Measurements from ENCODE around the gene OR2M3. TPM values are rescaled to one million over a fixed set of nuclear protein-coding genes. Genes with fewer than 3 reads are reported as not detected.

The OR2M3 gene
- total RNA-seq, 1 experiment from 2014 or later: not detected

- Histone ChIP-seq H3K4me3 (replicated peaks in 1 of 2; ENCODE audit: low read depth in 1 of 2, low read length in 2 of 2) (no peak overlapping the region), H3K4me2 (ENCODE audit: low read length) (no peak overlapping the region), H3K9me3 (ENCODE audit: control insufficient read depth in 1 of 2, insufficient read depth in 1 of 2, low read depth in 1 of 2, low read length in 2 of 2) (peaks cover 0 to 18% of the 10 kb centered on the region in 2 experiments; a peak in 2 of 4 replicates), H3K9me2 (ENCODE audit: insufficient read depth) (no peaks in the 10 kb centered on the region), H3K27me3 (ENCODE audit: insufficient read depth, low read length) (no peaks in the 10 kb centered on the region), H3K79me2 (ENCODE audit: insufficient read depth, low read length) (no peaks in the 10 kb centered on the region), H3K4me1 (ENCODE audit: control insufficient read depth in 1 of 2, insufficient read depth in 2 of 2, low read length in 2 of 2) (no peaks in the 10 kb centered on the region), H3K27ac (ENCODE audit: low read depth, low read length) (no peak overlapping the region), H4K20me1 (ENCODE audit: insufficient read depth) (no peaks in the 10 kb centered on the region), H3K9ac (ENCODE audit: low read length) (no peak overlapping the region), H3K36me3 (ENCODE audit: control insufficient read depth in 1 of 2, insufficient read depth in 2 of 2, low read length in 2 of 2) (no peaks in the 10 kb centered on the region), H2AFZ (ENCODE audit: low read depth, low read length, poor library complexity, severe bottlenecking) (no peak overlapping the region)
- TF ChIP-seq EZH2phosphoT487 (IDR thresholded peaks at IDR 0.05; ENCODE audit: borderline replicate concordance) (no peak), ATF3 (IDR thresholded peaks at IDR 0.05) (no peak), ZFX (IDR thresholded peaks at IDR 0.05) (no peak), CBX3 (IDR thresholded peaks at IDR 0.05; ENCODE audit: low read depth) (no peak), POLR2AphosphoS5 (IDR thresholded peaks at IDR 0.05; ENCODE audit: low read depth, low read length) (no peak), SIN3A (IDR thresholded peaks at IDR 0.05; ENCODE audit: low read depth) (no peak), EGR1 (IDR thresholded peaks at IDR 0.05; ENCODE audit: low read depth) (no peak), ZNF274 (IDR thresholded peaks at IDR 0.05; ENCODE audit: low read depth, low read length) (no peak), ELF1 (IDR thresholded peaks at IDR 0.05; ENCODE audit: borderline replicate concordance, low read depth) (no peak), REST (IDR thresholded peaks at IDR 0.05; ENCODE audit: low read depth) (no peak), SP1 (IDR thresholded peaks at IDR 0.05; ENCODE audit: low read depth) (no peak), POLR2A (IDR thresholded peaks at IDR 0.05; ENCODE audit: borderline replicate concordance, extremely low read depth, insufficient read depth, insufficient read length) (no peak), MAX (IDR thresholded peaks at IDR 0.05) (no peak), ZBTB33 (IDR thresholded peaks at IDR 0.05; ENCODE audit: extremely low read depth, insufficient replicate concordance, low read length) (no peak), FOSL1 (IDR thresholded peaks at IDR 0.05; ENCODE audit: low read depth) (no peak), JUND (IDR thresholded peaks at IDR 0.05) (no peak), SRF (IDR thresholded peaks at IDR 0.05; ENCODE audit: low read depth) (no peak)
- ChIA-PET POLR2A (no interaction called here), RAD21 (ENCODE audit: low non-redundant PET in 1 of 2, low total read pairs in 2 of 2, uncharacterized antibody in 2 of 2, unreplicated experiment in 2 of 2) (no interaction called here), CTCF (no interaction called here)
- intact Hi-C loops (cut with micrococcal nuclease): no loop called here
- BruUV-seq (replicated peaks): no TSS peak
- ATAC-seq (no peak), DNase-seq (ENCODE audit: low read depth, low spot score) (no peak)
Observed at GRCh38 chr1:248229360-248229908, 32.4 kb downstream of the OR2M3 start.

Measured in HCT116 (cell line).